Endothelial cell of umbilical vein (primary cell): ENCODE measurements around the gene CCDC66. TPM values are rescaled to one million over a fixed set of nuclear protein-coding genes. Genes with fewer than 3 reads are reported as not detected.

ENCODE experiments used
- BruUV-seq: library from RNA; stranded (reverse); fragments of 400-500 nt; replicated peaks from 2 replicates; lab custom pipeline; 2021; lab: Mats Ljungman, UMichigan
- CTCF ChIA-PET: fragments of 300-600, 350-600 bp; sonication (Branson Sonifier 250); formaldehyde crosslinking; loops from one replicate; lab custom pipeline; 2021; ENCODE audit warnings: antibody characterized with exemption, inconsistent platforms; lab: Charles Lee
- POLR2A ChIA-PET: fragments of 300-600, 350-600 bp; sonication (Branson Sonifier 250); formaldehyde crosslinking; loops from one replicate; lab custom pipeline; 2021; ENCODE audit warnings: antibody characterized with exemption, inconsistent platforms; lab: Charles Lee
- DNase-seq: peaks from one replicate; pipeline ENCODE4 v3.0.0-alpha.2; 2011; ENCODE audit warnings: low read depth, low spot score
- FAIRE-seq: peaks from 2 replicates; lab custom pipeline; 2011; peaks lifted over from hg19 to GRCh38; lab: Jason Lieb, UNC
- H2AFZ ChIP-seq: 2 replicates; pipeline ENCODE4 v1.6.0; 2012; ENCODE audit warnings: low read depth, low read length, control low read depth, inconsistent platforms
- H3K27ac ChIP-seq: 2 replicates; pipeline ENCODE4 v1.5.1; 2011; ENCODE audit warnings: low read depth, mild to moderate bottlenecking, control low read depth, low read length, moderate library complexity; ENCODE audit not compliant: insufficient read depth
- H3K27me3 ChIP-seq, 2 experiments: 2 replicates each; pipeline versions ENCODE4 v1.6.0 to v1.6.1; 2011; ENCODE audit warnings: low read length in 2 of 2, mixed read lengths in 1 of 2; ENCODE audit not compliant: control insufficient read depth in 2 of 2, insufficient read depth in 2 of 2
- H3K36me3 ChIP-seq, 2 experiments: 2 replicates in 1 of 2; 3 replicates in 1 of 2; pipeline ENCODE4 v1.5.1; 2011; ENCODE audit warnings: low read length in 2 of 2, mild to moderate bottlenecking in 1 of 2, moderate library complexity in 1 of 2; ENCODE audit not compliant: control insufficient read depth in 2 of 2, insufficient read depth in 2 of 2; ENCODE audit errors: extremely low read depth in 1 of 2
- H3K4me1 ChIP-seq: 3 replicates; pipeline ENCODE4 v1.5.1; 2011; ENCODE audit warnings: mild to moderate bottlenecking, low read length; ENCODE audit not compliant: control insufficient read depth, insufficient read depth; ENCODE audit errors: extremely low read depth
- H3K4me2 ChIP-seq: 2 replicates; pipeline ENCODE4 v1.6.1; 2011; ENCODE audit warnings: low read length, control low read depth, mixed read lengths; ENCODE audit not compliant: insufficient read depth
- H3K4me3 ChIP-seq, 3 experiments: fragments of 200-600 bp in 1 of 3; sonication (generic), shearing (Covaris generic) in 1 of 3; replicated peaks in 1 of 3; 2 replicates each; pipeline ENCODE4 v1.5.1; 2011 to 2016; ENCODE audit warnings: control low read depth in 3 of 3, low read length in 3 of 3, mild to moderate bottlenecking in 2 of 3, inconsistent platforms in 1 of 3, low read depth in 1 of 3, moderate library complexity in 1 of 3; ENCODE audit not compliant: insufficient read depth in 1 of 3
- H3K79me2 ChIP-seq: 2 replicates; pipeline ENCODE4 v1.6.0; 2012; ENCODE audit warnings: low read length, inconsistent platforms; ENCODE audit not compliant: control insufficient read depth, insufficient read depth
- H3K9ac ChIP-seq: replicated peaks from 2 replicates; pipeline ENCODE3; 2011; ENCODE audit warnings: low read length, control low read depth; ENCODE audit not compliant: insufficient read depth; ENCODE audit errors: extremely low read depth
- H3K9me1 ChIP-seq: replicated peaks from 3 replicates; pipeline ENCODE4 v1.6.0; 2011; ENCODE audit warnings: mild to moderate bottlenecking, low read length; ENCODE audit not compliant: control insufficient read depth, insufficient read depth; ENCODE audit errors: extremely low read depth
- H3K9me3 ChIP-seq: replicated peaks from 2 replicates; pipeline ENCODE4 v1.5.1; 2012; ENCODE audit warnings: low read length, inconsistent platforms; ENCODE audit not compliant: control insufficient read depth, insufficient read depth
- H4K20me1 ChIP-seq: replicated peaks from 2 replicates; pipeline ENCODE3; 2011; ENCODE audit warnings: mild to moderate bottlenecking, low read length; ENCODE audit not compliant: control insufficient read depth, insufficient read depth; ENCODE audit errors: extremely low read depth
- EZH2 ChIP-seq: IDR thresholded peaks from 2 replicates; pipeline ENCODE4 v1.6.1; 2012; ENCODE audit warnings: borderline replicate concordance, low read depth, mild to moderate bottlenecking, moderate library complexity, low read length, inconsistent platforms; ENCODE audit not compliant: severe bottlenecking
- dilution Hi-C: fragments of 300-500 bp; cut with MboI; formaldehyde crosslinking; loops from one replicate; pipeline ENCODE4 v1.15.0; 2019; ENCODE audit warnings: low sequenced_read_pairs; ENCODE audit not compliant: extremely low pct_ligation_motif_present
- intact Hi-C: fragments of 100-400 bp; cut with micrococcal nuclease; formaldehyde crosslinking; loops from one replicate; pipeline ENCODE4 v1.10.0; 2022
- polyA plus RNA-seq, 4 experiments: library from polyadenylated mRNA; depleted of rRNA in 3 of 4; stranded (reverse) in 3 of 4; unstranded in 1 of 4; fragments of >200 nt; gene quantifications; 2 replicates each; pipeline versions ENCODE4 v1.2.1 to v1.2.3, GENCODE V29; 2011 to 2012; ENCODE audit warnings: missing spikeins in 1 of 4
- total RNA-seq: library from RNA; stranded (reverse); gene quantifications from 2 replicates; pipeline ENCODE4 v1.2.3, GENCODE V29; 2021

The CCDC66 gene
- total and polyA plus RNA-seq, 2 donors (not counting 3 experiments of a cell fraction or from before 2014, with no cell fraction given): 5.0 to 20.7 TPM

DNA sequence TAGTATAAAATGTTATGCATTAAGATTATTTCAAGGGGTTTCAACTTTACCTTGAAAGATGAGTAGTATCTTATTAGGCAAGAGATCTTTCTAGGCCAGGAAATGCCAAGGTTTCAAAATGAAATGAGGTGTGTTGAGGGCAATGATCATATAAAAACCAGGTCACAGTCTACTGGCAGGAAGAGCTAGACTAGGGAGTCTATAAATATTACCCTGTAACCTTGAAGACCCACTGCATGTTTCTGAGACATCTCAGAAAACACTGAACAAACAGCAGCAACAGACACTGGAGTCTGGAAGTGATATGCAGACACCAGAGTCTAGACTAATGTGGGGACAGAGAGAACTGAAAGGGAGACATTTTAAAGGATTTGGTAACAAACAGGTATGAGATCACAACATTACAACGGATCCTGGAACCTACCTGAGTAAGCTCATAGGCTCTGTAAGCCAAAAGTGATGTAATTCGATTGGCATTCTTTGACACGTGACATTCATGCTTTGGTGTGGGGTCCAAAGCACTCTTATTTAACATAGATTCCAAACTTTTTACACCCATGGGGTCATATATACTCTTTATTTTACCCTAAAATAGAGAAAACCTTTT, 111.1 kb downstream of the CCDC66 start:
- H3K4me1 ChIP-seq: no peaks in the 10 kb centered on the region
- ChIA-PET POLR2A (no interaction called here), CTCF (interaction anchor here (0.8 to 1.3 kb wide), 3 partner anchors 14 to 32 kb away, joined by 3 to 5 read pairs (median 3); no protein-coding TSS in a partner anchor)
- no peak for TF ChIP-seq EZH2
- H3K79me2 ChIP-seq: no peaks in the 10 kb centered on the region
- no peak for FAIRE-seq
- intact Hi-C loops: no loop called here
- no TSS peak for BruUV-seq
- H3K4me2 ChIP-seq: no peak overlapping the region
- H3K9ac ChIP-seq: no peak overlapping the region
- H3K27me3 ChIP-seq: no peaks in the 10 kb centered on the region
- H2AFZ ChIP-seq: no peak overlapping the region
- H4K20me1 ChIP-seq: no peaks in the 10 kb centered on the region
- no peaks in the 10 kb centered on the region for H3K9me1 ChIP-seq
- no peak for DNase-seq
- H3K9me3 ChIP-seq: no peaks in the 10 kb centered on the region
- dilution Hi-C loops: no loop called here
- H3K4me3 ChIP-seq: no peak overlapping the region
- H3K27ac ChIP-seq: no peak overlapping the region
- H3K36me3 ChIP-seq: peaks cover 5 to 17% of the 10 kb centered on the region in 2 experiments

Other genes starting within 250 kb of the CCDC66 start
- gene ERC2, start 88.7 kb upstream of the CCDC66 start, total RNA-seq: 15.5 and 17.8 TPM in 2 replicates
- 4.9 and 5.6 TPM in 2 replicates for gene ERC2, start 88.7 kb upstream of the CCDC66 start, polyA plus RNA-seq
- 44.5 TPM in 2 replicates for gene TASOR, start 126.1 kb downstream of the CCDC66 start, total RNA-seq
- gene TASOR, start 126.1 kb downstream of the CCDC66 start, polyA plus RNA-seq: 9.7 and 11.2 TPM in 2 replicates
- 11.5 and 16.3 TPM in 2 replicates for gene ARHGEF3, start 244.8 kb downstream of the CCDC66 start, total RNA-seq
- 6.5 and 6.7 TPM in 2 replicates for gene ARHGEF3, start 244.8 kb downstream of the CCDC66 start, polyA plus RNA-seq